Tibial artery (tissue), 4 donors: ENCODE data around the gene SBF2.

ENCODE experiments used
- DNase-seq, 2 donors: peaks; one replicate each; pipeline ENCODE4 v3.0.0-alpha.2; 2019
- H3K27ac ChIP-seq, 2 donors: fragments of 200-600 bp; sonication (generic) in 1 of 2; 1 replicate in 1 of 2; 2 replicates in 1 of 2; pipeline ENCODE4 v1.5.1; 2018 to 2019; ENCODE audit warnings: mild to moderate bottlenecking in 1 of 2
- H3K27me3 ChIP-seq, 2 donors: fragments of 200-600 bp; sonication (generic) in 1 of 2; one replicate each; pipeline versions ENCODE4 v1.5.1 to v1.6.0; 2016 to 2019
- H3K36me3 ChIP-seq, 3 donors: fragments of 200-600 bp; sonication (generic) in 2 of 3; one replicate each; pipeline ENCODE4 v1.5.1; 2016 to 2019; ENCODE audit warnings: mild to moderate bottlenecking in 2 of 3
- H3K4me1 ChIP-seq, 4 donors: fragments of 200-600 bp; sonication (generic) in 2 of 4; 1 replicate in 3 of 4; 2 replicates in 1 of 4; pipeline ENCODE4 v1.5.1; 2016 to 2019
- H3K4me3 ChIP-seq, 2 donors: fragments of 200-600 bp; sonication (generic) in 1 of 2; 1 replicate in 1 of 2; 2 replicates in 1 of 2; pipeline ENCODE4 v1.5.1; 2018 to 2019; ENCODE audit warnings: mild to moderate bottlenecking in 2 of 2
- H3K9me3 ChIP-seq, 3 donors: fragments of 200-600 bp; sonication (generic) in 1 of 3; one replicate each; pipeline ENCODE4 v1.5.1; 2016 to 2019
- CTCF ChIP-seq, 2 experiments: fragments of 200-600 bp in 1 of 2; fragments of 450-650 bp in 1 of 2; IDR thresholded peaks; one replicate each; pipeline ENCODE4 v1.5.1; 2017 to 2019; ENCODE audit warnings: antibody characterized with exemption in 2 of 2, mild to moderate bottlenecking in 1 of 2, moderate library complexity in 1 of 2
- intact Hi-C: fragments of 100-400 bp; cut with DNase I; formaldehyde crosslinking; loops from one replicate; pipeline ENCODE4 v1.15.0; 2023; ENCODE audit warnings: low total_unique reads

The SBF2 gene

GRCh38 chr11:9735919-9736318 is 558.1 kb downstream of the SBF2 start:
- peaks cover 0 to 6% (median 2%) of the 10 kb centered on the region in 4 donors for H3K4me1 ChIP-seq
- no peaks in the 10 kb centered on the region for H3K9me3 ChIP-seq
- H3K36me3 ChIP-seq, result peaks cover 73 to 86% (median 81%) of the 10 kb centered on the region in 3 donors
- H3K4me3 ChIP-seq, result no peak overlapping the region
- intact Hi-C loops, result no loop called here
- no peak for TF ChIP-seq CTCF (IDR thresholded peaks at IDR 0.05)
- H3K27ac ChIP-seq, result no peak overlapping the region
- DNase-seq, result no peak
- H3K27me3 ChIP-seq, result no peaks in the 10 kb centered on the region

- TF ChIP-seq CTCF (IDR thresholded peaks at IDR 0.05), result no peak
- no peak overlapping the region for H3K4me3 ChIP-seq
- H3K9me3 ChIP-seq, result no peaks in the 10 kb centered on the region
- no peak for DNase-seq
- peaks cover 0 to 6% (median 2%) of the 10 kb centered on the region in 4 donors for H3K4me1 ChIP-seq
- intact Hi-C loops, result no loop called here
- no peak overlapping the region for H3K27ac ChIP-seq
- peaks cover 72 to 79% (median 74%) of the 10 kb centered on the region in 3 donors for H3K36me3 ChIP-seq
- no peaks in the 10 kb centered on the region for H3K27me3 ChIP-seq
These were observed 558.8 kb downstream of the SBF2 start for GRCh38 chr11:9735236-9735635.

GRCh38 chr11:9733212-9733611 is 560.8 kb downstream of the SBF2 start:
- H3K27ac ChIP-seq, result no peak overlapping the region
- no peak overlapping the region for H3K4me3 ChIP-seq
- H3K27me3 ChIP-seq, result no peaks in the 10 kb centered on the region
- peaks cover 0 to 6% (median 0%) of the 10 kb centered on the region in 4 donors for H3K4me1 ChIP-seq
- H3K9me3 ChIP-seq, result no peaks in the 10 kb centered on the region
- TF ChIP-seq CTCF (IDR thresholded peaks at IDR 0.05), result no peak
- H3K36me3 ChIP-seq, result peaks cover 67 to 78% (median 70%) of the 10 kb centered on the region in 3 donors
- no peak for DNase-seq
- intact Hi-C loops, result no loop called here

- no peak overlapping the region for H3K27ac ChIP-seq
- no peaks in the 10 kb centered on the region for H3K27me3 ChIP-seq
- peaks cover 63 to 78% (median 64%) of the 10 kb centered on the region in 3 donors for H3K36me3 ChIP-seq
- no peak overlapping the region for H3K4me3 ChIP-seq
- TF ChIP-seq CTCF (IDR thresholded peaks at IDR 0.05), result no peak
- intact Hi-C loops, result no loop called here
- no peaks in the 10 kb centered on the region for H3K9me3 ChIP-seq
- DNase-seq, result no peak
- peaks cover 0 to 6% (median 0%) of the 10 kb centered on the region in 4 donors for H3K4me1 ChIP-seq
These were observed 561.6 kb downstream of the SBF2 start for GRCh38 chr11:9732453-9732852.

GRCh38 chr11:9731256-9731655 is 562.8 kb downstream of the SBF2 start:
- no peak for DNase-seq
- no peaks in the 10 kb centered on the region for H3K27me3 ChIP-seq
- TF ChIP-seq CTCF (IDR thresholded peaks at IDR 0.05), result no peak
- intact Hi-C loops, result no loop called here
- H3K36me3 ChIP-seq, result peaks cover 51 to 66% (median 53%) of the 10 kb centered on the region in 3 donors
- H3K4me3 ChIP-seq, result no peak overlapping the region
- no peak overlapping the region for H3K27ac ChIP-seq
- no peaks in the 10 kb centered on the region for H3K9me3 ChIP-seq
- H3K4me1 ChIP-seq, result peaks cover 0 to under 1% (median 0%) of the 10 kb centered on the region in 4 donors
